ENCODE results near the gene ITPKB.

Gene ITPKB

GRCh38 chr1:226716577-226716976, 22.5 kb downstream of the ITPKB start:
- H3K36me3 ChIP-seq (replicated peaks in 1 of 2; ENCODE audit: control insufficient read depth in 2 of 2, insufficient read depth in 2 of 2, low read length in 2 of 2) = no peaks in the 10 kb centered on the region
- H2AFZ ChIP-seq (ENCODE audit: low read length) = no peak overlapping the region
- no peak overlapping the region for H2BK120ac ChIP-seq (ENCODE audit: low read depth, low read length)
- no peak overlapping the region for H4K8ac ChIP-seq (ENCODE audit: low read depth, low read length)
- no peaks in the 10 kb centered on the region for H3K27me3 ChIP-seq (ENCODE audit: control insufficient read depth in 3 of 3, insufficient read depth in 3 of 3, low read depth in 1 of 3, low read length in 3 of 3)
- no CpG with 5 or more reads among the region's 3 CpGs for WGBS, 2 donors (ENCODE audit: extremely low coverage in 2 of 2, insufficient read length in 2 of 2, insufficient replicate concordance in 1 of 2)
- H3K9ac ChIP-seq (ENCODE audit: low read depth, low read length, poor library complexity) = no peak overlapping the region
- H3K23ac ChIP-seq (ENCODE audit: low read depth, low read length, poor library complexity) = no peak overlapping the region
- H3K4me1 ChIP-seq (ENCODE audit: control insufficient read depth in 2 of 2, insufficient read depth in 1 of 2, low read depth in 1 of 2, low read length in 2 of 2) = peaks cover 10 to 11% of the 10 kb centered on the region in 2 donors
- no peaks in the 10 kb centered on the region for H3K79me1 ChIP-seq (ENCODE audit: low read depth, low read length)
- DNase-seq (ENCODE audit: low spot score) = no peak
- no peak overlapping the region for H3K27ac ChIP-seq (replicated peaks; ENCODE audit: low read length)
- no peak overlapping the region for H3K18ac ChIP-seq (ENCODE audit: low read length)
- no peak overlapping the region for H3K14ac ChIP-seq (ENCODE audit: low read length)
- no peak overlapping the region for H2AK5ac ChIP-seq (ENCODE audit: low read depth, low read length)
- H4K91ac ChIP-seq (ENCODE audit: low read depth, low read length, poor library complexity) = no peak overlapping the region
- peaks cover 3 to 10% of the 10 kb centered on the region in 2 donors for H3K9me3 ChIP-seq (replicated peaks in 1 of 2; ENCODE audit: control insufficient read depth in 2 of 2, insufficient read depth in 1 of 2, low read depth in 1 of 2, low read length in 2 of 2)
- H2BK12ac ChIP-seq (ENCODE audit: low read length) = no peak overlapping the region
- H3K4me3 ChIP-seq (ENCODE audit: low read length in 2 of 2) = no peak overlapping the region
- H2BK15ac ChIP-seq (ENCODE audit: low read length) = no peak overlapping the region
- H2BK5ac ChIP-seq (ENCODE audit: low read length) = no peak overlapping the region
- no peak overlapping the region for H3K4me2 ChIP-seq (ENCODE audit: insufficient read depth, low read length, poor library complexity, severe bottlenecking)
- H3K4ac ChIP-seq (ENCODE audit: low read length) = no peak overlapping the region

GRCh38 chr1:226714148-226714547, 24.9 kb downstream of the ITPKB start:
- no peak overlapping the region for H2BK15ac ChIP-seq (ENCODE audit: low read length)
- H2BK120ac ChIP-seq (ENCODE audit: low read depth, low read length) = no peak overlapping the region
- no peak overlapping the region for H3K23ac ChIP-seq (ENCODE audit: low read depth, low read length, poor library complexity)
- no peak overlapping the region for H4K8ac ChIP-seq (ENCODE audit: low read depth, low read length)
- H2BK12ac ChIP-seq (ENCODE audit: low read length) = no peak overlapping the region
- H3K18ac ChIP-seq (ENCODE audit: low read length) = no peak overlapping the region
- H3K79me1 ChIP-seq (ENCODE audit: low read depth, low read length) = no peaks in the 10 kb centered on the region
- no peaks in the 10 kb centered on the region for H3K27me3 ChIP-seq (ENCODE audit: control insufficient read depth in 3 of 3, insufficient read depth in 3 of 3, low read depth in 1 of 3, low read length in 3 of 3)
- H3K4me2 ChIP-seq (ENCODE audit: insufficient read depth, low read length, poor library complexity, severe bottlenecking) = no peak overlapping the region
- no peak overlapping the region for H3K4ac ChIP-seq (ENCODE audit: low read length)
- H3K36me3 ChIP-seq (replicated peaks in 1 of 2; ENCODE audit: control insufficient read depth in 2 of 2, insufficient read depth in 2 of 2, low read length in 2 of 2) = no peaks in the 10 kb centered on the region
- H3K4me1 ChIP-seq (ENCODE audit: control insufficient read depth in 2 of 2, insufficient read depth in 1 of 2, low read depth in 1 of 2, low read length in 2 of 2) = peaks cover 0 to 4% of the 10 kb centered on the region in 2 donors
- no peak overlapping the region for H4K91ac ChIP-seq (ENCODE audit: low read depth, low read length, poor library complexity)
- H2BK5ac ChIP-seq (ENCODE audit: low read length) = no peak overlapping the region
- H3K27ac ChIP-seq (replicated peaks; ENCODE audit: low read length) = no peak overlapping the region
- no peak overlapping the region for H3K9ac ChIP-seq (ENCODE audit: low read depth, low read length, poor library complexity)
- no peak for DNase-seq (ENCODE audit: low spot score)
- H3K14ac ChIP-seq (ENCODE audit: low read length) = no peak overlapping the region
- no peak overlapping the region for H2AK5ac ChIP-seq (ENCODE audit: low read depth, low read length)
- no peak overlapping the region for H2AFZ ChIP-seq (ENCODE audit: low read length)
- peaks cover 3 to 10% of the 10 kb centered on the region in 2 donors for H3K9me3 ChIP-seq (replicated peaks in 1 of 2; ENCODE audit: control insufficient read depth in 2 of 2, insufficient read depth in 1 of 2, low read depth in 1 of 2, low read length in 2 of 2)
- H3K4me3 ChIP-seq (ENCODE audit: low read length in 2 of 2) = no peak overlapping the region

DNA sequence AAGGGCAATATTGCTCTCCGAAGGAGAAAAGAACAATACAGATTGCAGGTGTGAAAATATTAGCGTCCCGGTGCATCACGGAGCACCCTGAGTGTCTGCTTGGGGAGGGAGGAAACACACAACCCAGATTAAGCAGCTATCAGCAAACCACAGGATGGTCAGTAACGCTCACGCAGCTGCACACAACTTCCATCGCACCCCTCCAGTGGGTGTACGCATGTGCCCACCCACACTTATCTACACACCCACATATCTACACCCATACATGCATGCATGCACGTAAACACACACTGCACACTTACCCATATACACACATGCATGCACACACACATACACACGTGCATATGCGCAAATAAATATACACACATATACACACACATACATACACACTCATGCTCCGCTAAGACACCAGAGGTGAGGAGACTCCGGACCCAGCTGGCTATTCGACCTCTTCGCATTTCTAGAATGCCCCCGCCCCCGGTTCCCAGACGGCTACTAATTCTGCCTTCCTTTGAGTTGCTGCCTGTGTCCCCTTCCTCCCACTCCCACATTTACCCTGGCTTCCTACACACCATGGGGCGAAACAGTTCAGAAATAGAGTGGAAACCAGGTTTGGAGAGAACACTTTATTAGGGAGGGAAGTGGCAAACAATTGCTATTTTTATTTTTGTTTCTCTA, 26.2 kb downstream of the ITPKB start:
- no peak overlapping the region for H3K23ac ChIP-seq (ENCODE audit: low read depth, low read length, poor library complexity)
- no peak overlapping the region for H2BK15ac ChIP-seq (ENCODE audit: low read length)
- H3K4ac ChIP-seq (ENCODE audit: low read length) = no peak overlapping the region
- H3K4me3 ChIP-seq (ENCODE audit: low read length in 2 of 2) = no peak overlapping the region
- peaks cover 3 to 10% of the 10 kb centered on the region in 2 donors for H3K9me3 ChIP-seq (replicated peaks in 1 of 2; ENCODE audit: control insufficient read depth in 2 of 2, insufficient read depth in 1 of 2, low read depth in 1 of 2, low read length in 2 of 2)
- H2BK5ac ChIP-seq (ENCODE audit: low read length) = no peak overlapping the region
- H3K14ac ChIP-seq (ENCODE audit: low read length) = no peak overlapping the region
- no peak overlapping the region for H3K18ac ChIP-seq (ENCODE audit: low read length)
- H3K9ac ChIP-seq (ENCODE audit: low read depth, low read length, poor library complexity) = peak overlapping the region; percentile 38
- H4K8ac ChIP-seq (ENCODE audit: low read depth, low read length) = no peak overlapping the region
- H2AK5ac ChIP-seq (ENCODE audit: low read depth, low read length) = no peak overlapping the region
- no peak overlapping the region for H3K27ac ChIP-seq (replicated peaks; ENCODE audit: low read length)
- H3K36me3 ChIP-seq (replicated peaks in 1 of 2; ENCODE audit: control insufficient read depth in 2 of 2, insufficient read depth in 2 of 2, low read length in 2 of 2) = no peaks in the 10 kb centered on the region
- no peak for DNase-seq (ENCODE audit: low spot score)
- WGBS, 2 donors (ENCODE audit: extremely low coverage in 2 of 2, insufficient read length in 2 of 2, insufficient replicate concordance in 1 of 2) = no CpG with 5 or more reads among the region's 19 CpGs
- no peaks in the 10 kb centered on the region for H3K79me1 ChIP-seq (ENCODE audit: low read depth, low read length)
- no peak overlapping the region for H2AFZ ChIP-seq (ENCODE audit: low read length)
- H2BK12ac ChIP-seq (ENCODE audit: low read length) = no peak overlapping the region
- peaks cover 8 to 10% of the 10 kb centered on the region in 2 donors for H3K4me1 ChIP-seq (ENCODE audit: control insufficient read depth in 2 of 2, insufficient read depth in 1 of 2, low read depth in 1 of 2, low read length in 2 of 2)
- H4K91ac ChIP-seq (ENCODE audit: low read depth, low read length, poor library complexity) = no peak overlapping the region
- no peak overlapping the region for H3K4me2 ChIP-seq (ENCODE audit: insufficient read depth, low read length, poor library complexity, severe bottlenecking)
- H2BK120ac ChIP-seq (ENCODE audit: low read depth, low read length) = no peak overlapping the region
- H3K27me3 ChIP-seq (ENCODE audit: control insufficient read depth in 3 of 3, insufficient read depth in 3 of 3, low read depth in 1 of 3, low read length in 3 of 3) = no peaks in the 10 kb centered on the region

DNA sequence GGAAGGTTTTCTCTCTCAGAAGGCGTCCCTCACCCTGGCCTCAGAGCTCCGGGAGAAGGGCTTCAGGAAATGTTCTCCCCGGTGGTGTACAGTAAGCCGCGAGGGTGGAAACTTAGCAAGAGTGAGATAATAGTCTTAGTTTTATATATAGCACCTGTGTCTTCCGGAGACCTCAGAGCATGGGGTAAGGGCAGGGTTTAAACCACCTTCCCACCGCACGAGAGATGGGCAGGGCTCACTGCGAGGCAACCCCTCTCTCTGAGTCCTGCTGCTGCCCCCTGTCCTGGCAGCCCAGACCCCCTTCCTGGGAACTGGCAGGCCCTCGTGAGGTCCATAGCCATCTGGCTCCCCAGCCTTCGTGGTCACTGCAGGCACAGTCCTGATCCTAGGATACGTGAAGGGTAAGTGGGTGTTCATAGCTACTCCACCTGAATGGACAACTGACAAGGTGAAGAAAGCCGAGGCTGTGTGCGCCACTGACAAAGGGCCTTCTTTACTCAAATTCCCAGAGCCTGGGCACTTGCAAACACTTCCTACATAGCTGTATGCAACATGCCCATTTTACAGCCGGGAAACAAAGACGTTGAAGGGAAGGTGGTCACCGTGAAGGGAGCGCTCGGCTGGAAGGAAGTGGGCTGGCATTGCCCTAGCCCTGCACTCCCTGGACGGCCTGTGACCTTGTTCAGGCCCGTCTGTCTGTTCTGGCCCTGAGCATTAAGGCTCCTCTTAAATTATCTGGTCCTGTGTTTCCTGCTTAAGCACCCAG, 26.9 kb downstream of the ITPKB start:
- Histone ChIP-seq H3K9me3 (replicated peaks in 1 of 2; ENCODE audit: control insufficient read depth in 2 of 2, insufficient read depth in 1 of 2, low read depth in 1 of 2, low read length in 2 of 2) (peaks cover 3 to 10% of the 10 kb centered on the region in 2 donors), H3K23ac (ENCODE audit: low read depth, low read length, poor library complexity) (no peak overlapping the region), H2AK5ac (ENCODE audit: low read depth, low read length) (no peak overlapping the region), H2BK5ac (ENCODE audit: low read length) (no peak overlapping the region), H3K79me1 (ENCODE audit: low read depth, low read length) (no peaks in the 10 kb centered on the region), H3K27ac (replicated peaks; ENCODE audit: low read length) (no peak overlapping the region), H3K4me3 (ENCODE audit: low read length in 2 of 2) (no peak overlapping the region), H3K14ac (ENCODE audit: low read length) (no peak overlapping the region), H4K91ac (ENCODE audit: low read depth, low read length, poor library complexity) (no peak overlapping the region), H2AFZ (ENCODE audit: low read length) (no peak overlapping the region), H3K4ac (ENCODE audit: low read length) (no peak overlapping the region), H2BK120ac (ENCODE audit: low read depth, low read length) (no peak overlapping the region), H3K9ac (ENCODE audit: low read depth, low read length, poor library complexity) (no peak overlapping the region), H3K4me1 (ENCODE audit: control insufficient read depth in 2 of 2, insufficient read depth in 1 of 2, low read depth in 1 of 2, low read length in 2 of 2) (peaks cover 8 to 10% of the 10 kb centered on the region in 2 donors), H3K4me2 (ENCODE audit: insufficient read depth, low read length, poor library complexity, severe bottlenecking) (no peak overlapping the region), H2BK15ac (ENCODE audit: low read length) (no peak overlapping the region), H2BK12ac (ENCODE audit: low read length) (no peak overlapping the region), H3K27me3 (ENCODE audit: control insufficient read depth in 3 of 3, insufficient read depth in 3 of 3, low read depth in 1 of 3, low read length in 3 of 3) (no peaks in the 10 kb centered on the region), H3K18ac (ENCODE audit: low read length) (no peak overlapping the region), H3K36me3 (replicated peaks in 1 of 2; ENCODE audit: control insufficient read depth in 2 of 2, insufficient read depth in 2 of 2, low read length in 2 of 2) (no peaks in the 10 kb centered on the region), H4K8ac (ENCODE audit: low read depth, low read length) (no peak overlapping the region)
- no peak for DNase-seq (ENCODE audit: low spot score)
- WGBS, 2 donors (ENCODE audit: extremely low coverage in 2 of 2, insufficient read length in 2 of 2, insufficient replicate concordance in 1 of 2) = no CpG with 5 or more reads among the region's 21 CpGs
